Measurements from ENCODE around the gene PAQR4.

The PAQR4 gene

DNA sequence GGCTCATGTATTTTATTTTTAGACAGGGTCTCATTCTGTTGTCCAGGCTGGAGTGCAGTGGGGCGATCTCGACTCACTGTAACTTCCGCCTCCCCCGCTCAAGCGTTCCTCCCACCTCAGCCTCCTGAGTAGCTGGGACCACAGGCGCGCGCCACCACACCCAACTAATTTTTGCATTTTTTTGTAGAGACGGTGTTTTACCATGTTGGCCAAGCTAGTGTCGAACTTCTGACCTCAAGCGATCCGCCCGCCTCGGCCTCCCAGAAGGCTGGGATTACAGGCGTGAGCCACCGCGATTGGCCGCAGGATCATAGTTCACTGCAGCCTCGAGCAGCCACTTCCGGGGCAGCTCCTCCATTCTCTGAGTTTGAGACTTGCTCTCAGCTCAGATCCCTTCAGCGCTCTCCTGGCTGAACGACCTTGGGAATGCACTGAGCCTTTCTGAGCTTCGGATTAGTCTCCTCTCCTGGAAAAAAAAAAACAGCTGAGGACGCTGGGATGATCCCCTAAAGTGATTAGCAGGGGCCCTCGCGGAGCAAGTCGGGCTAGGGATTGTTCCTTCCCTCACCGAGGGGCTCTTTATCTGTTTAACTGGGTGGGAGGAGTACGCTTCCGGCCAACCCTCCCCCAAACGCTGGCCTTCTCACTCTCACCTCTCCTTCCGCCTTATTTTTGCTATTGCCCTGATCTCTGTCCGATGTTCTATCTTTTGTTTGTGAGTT, 12.2 kb downstream of the PAQR4 start:
- DNase-seq = no peak

DNA sequence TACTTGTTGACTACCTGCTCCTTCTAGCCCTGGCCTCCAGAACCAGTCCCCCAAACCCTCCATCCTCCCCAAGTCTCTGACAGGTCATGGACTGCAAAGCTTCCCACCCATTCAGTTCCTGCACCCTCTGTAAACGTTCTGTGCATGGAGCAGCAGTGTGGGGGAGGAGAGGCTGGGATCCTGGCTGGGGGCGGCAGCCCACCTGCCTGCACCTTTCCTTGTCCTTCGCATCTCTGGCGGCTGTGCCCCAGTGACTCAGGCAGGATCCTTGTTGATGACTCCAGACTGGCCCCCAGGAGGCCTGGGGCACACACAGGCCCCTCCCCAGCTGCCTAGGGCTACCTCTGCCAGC, 12.7 kb downstream of the PAQR4 start:
- no peak for DNase-seq

DNA sequence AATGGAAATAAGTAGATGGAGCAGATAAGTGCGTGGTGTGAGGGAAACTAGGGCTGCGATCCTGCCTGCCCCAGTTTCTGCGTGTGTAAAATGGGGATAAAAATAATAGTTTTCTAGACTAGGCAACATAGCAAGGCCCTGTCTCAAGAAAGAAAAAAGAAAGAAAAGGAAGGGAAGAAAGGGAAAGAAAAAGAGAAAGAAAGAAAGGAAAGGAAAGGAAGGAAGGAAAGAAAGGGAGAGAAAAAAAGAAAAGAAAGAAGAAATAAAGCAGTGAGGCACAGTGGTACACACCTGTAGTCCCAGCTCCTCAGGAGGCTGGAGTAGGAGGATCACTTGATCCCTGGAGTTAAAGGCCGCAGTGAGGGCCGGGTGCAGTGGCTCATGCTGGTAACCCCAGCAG, 13.3 kb downstream of the PAQR4 start:
- no peak for DNase-seq

DNA sequence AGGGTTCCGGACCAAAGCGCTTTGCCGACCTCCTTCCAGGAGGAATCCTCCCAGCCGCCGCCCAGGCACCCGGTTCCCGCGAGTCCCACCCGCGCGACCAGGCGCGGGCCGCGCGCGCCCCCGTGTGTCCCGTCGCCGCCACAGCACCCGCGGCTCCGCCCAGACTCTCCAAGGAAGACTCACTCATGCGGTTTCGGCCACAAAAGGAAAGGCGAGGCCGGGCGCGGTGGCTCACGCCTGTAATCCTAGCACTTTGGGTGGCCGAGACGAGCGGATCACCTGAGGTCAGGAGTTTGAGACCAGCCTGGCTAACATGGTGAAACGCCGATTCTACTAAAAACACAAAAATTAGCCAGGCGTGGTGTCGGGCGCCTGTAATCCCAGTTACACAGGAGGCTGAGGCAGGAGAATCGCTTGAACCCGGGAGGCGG, 14.6 kb downstream of the PAQR4 start:
- peak; percentile 87 for DNase-seq

DNA sequence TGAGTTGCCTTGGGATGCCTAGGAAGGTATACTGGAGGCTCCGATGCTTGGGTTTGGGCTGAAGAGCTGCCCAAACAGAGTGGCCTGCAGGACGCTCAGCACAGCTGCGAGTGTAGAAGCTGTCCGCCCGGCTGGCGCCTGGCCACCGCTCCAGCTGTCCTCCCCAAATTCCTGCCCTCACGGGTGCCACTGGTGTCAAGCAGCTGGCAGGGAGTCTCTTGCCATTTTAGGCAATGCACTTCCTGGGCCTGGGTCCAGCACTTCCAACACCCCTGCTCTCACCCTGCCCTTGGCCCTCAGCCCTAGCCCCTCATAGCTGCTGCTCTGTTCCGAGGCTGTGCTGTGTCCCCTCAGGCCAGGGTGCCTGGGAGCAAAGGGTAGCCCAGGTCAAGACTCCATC, 16.3 kb downstream of the PAQR4 start:
- DNase-seq = no peak

DNA sequence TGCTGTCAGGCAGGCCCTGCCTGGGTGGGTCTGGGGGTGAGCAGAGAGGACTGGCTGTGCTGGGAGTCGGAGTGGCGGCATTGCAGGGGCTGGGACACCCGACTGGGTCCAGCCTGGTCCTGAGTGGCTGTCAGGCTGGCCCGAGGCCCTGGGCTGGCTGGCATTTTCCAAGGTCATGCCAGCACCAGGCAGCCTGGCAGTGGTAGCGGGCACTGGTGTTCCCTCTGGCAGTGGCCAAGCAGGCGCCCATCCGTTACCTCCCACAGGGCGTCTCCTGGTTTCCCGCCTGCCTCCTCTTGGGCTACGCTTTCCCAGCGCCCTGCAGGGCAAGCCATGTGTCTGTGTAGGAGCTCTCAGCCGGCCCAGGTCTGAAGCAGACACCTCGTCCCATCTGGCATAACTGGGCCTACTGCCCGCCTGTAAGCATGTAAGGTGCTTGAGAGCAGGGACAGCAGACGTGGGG, 16.8 kb downstream of the PAQR4 start:
- DNase-seq = no peak

DNA sequence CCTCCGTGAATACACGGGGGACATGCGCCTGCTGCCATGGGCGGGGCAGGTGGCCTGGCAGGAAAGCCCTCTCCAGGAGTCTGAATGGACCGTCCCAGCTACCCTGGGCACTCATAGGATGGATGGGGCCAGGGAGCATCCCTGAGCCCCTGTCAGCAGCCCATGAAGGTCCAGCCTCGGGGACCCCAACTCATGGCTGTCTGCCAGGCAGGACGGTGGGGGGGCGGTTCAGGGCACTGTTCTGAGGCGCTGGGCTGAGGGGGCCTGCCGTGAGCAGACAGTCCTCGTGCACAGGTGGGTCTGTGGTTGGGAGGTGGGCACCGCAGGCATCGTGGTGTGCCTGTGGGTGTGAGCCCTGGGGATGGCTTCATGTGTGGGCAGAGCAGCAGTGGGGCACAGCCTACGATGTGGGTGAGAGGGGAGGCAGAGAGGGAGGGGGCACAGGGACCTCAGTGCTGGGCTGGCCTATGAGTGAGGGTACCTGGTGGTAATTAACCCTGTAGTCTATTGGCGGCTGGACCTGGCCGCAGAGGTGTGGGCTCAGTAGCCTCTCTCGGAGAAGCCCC, 17.6 kb downstream of the PAQR4 start:
- no peak for DNase-seq

DNA sequence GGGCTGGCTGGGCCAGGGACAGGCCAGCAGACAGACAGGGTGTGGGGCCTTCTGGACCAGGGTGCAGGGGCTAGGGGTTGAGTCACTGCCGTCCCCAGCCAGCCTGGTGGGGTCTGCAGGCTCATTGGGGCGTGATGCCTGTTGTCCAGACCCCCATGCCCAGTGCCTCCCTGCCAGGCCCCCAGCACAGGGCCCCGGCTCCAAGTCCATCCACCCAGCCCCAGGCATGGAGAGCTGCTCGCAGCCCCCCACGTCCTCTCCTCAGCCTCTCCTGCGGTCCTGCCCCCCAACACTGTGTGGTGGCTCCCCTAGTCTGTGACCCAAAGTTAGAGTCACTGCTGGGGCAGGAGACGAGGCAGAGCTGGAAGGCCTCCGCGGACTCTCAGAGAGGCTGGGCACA, 18.1 kb downstream of the PAQR4 start:
- DNase-seq = no peak

DNA sequence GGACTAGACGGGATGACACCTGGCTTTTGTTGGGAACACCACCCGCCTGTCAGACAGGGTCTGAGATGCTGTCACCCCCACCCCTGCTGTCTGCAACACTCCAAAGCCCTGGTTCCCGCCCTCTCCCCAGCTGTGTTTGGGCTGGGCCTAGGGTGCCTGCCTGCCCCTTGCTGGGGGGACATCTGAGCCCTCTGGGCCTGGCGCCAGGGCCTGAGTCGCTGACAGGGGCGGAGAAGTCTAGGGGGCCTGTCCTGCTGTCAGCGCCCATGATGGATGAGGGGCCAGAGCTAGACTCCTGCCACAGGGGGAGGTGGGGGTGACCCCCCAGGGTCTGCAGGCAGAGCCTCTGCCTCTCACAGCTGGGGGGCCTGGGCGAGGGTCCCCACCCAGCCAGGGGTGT, 18.7 kb downstream of the PAQR4 start:
- DNase-seq = no peak

DNA sequence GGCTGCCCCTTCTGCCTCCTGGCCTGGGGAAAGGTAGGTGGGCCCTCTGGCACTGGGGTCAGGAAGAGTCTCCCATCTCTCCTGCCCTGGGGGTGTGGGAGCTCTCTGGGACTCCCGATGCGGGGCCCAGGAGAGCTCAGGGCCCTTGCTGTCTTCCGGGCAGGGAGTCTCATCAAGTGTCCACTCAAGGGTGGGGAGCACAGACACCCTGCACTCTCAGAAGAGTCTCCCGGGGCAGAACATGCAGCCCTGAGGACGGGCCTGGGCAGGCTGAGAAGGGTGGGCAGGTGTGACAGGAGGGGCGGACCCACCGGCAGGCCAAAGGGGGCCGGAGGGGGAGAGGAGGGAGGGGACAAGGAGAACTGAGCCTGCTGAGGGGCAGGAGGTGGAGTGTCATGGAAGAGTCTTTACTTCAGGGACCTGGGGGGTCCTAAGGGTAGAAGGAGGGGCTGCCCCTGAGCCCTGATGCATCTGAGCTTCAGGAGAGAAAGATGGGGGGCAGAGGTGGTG, 19.5 kb downstream of the PAQR4 start:
- DNase-seq = no peak

DNA sequence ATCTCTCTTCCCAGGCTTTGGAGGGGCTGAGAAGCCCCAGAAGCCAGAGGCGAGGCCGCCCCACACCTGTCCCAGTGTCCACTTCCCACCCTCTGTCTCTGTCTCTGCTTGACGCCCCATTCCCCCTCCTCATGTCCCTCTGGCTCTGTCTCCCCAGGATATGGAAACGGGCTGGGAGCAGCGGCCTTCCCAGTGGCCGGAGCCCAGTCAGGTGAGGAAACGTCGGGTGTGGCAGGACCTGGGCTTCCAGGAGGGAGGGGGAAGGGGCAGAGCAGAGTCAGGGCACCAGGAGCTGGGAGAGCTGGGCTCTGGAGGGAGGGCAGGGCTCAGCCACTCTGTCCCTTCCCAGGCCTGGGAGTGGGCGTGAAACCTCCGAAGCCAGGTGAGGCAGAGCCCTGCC, 21.7 kb downstream of the PAQR4 start:
- DNase-seq = no peak

DNA sequence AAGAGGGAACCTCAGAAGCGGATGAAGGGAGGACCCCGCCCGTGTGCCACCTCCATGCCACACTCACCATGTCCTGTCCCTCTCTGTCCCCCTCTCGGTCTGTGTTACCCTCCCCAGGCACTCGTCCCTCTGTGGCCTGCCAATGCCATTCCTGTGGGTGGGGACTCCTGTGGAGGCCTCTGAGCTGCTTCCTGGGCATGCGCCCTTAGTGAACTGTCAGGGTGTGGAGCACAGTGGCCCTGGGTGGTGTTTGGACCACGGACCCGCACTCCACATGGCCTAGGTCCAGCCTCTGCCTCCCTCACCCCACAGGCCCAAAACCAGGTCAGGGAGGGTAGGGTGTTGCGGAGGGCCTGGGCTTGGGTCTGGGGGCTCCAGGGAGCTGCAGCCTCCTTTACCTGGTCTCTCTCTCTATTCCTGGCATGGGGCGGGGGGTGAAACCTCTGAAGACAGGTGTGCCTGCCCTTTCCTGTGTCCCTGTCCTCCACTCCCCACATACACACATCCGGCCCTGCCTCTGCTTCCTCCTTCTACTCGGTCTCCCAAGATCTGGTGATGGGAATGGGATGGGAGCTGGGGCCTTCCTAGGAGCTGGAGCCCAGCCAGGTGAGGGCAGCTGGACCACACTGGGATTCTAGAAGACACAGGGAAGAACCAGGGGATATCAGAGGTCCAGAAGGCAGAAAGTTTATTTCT, 22.6 kb downstream of the PAQR4 start:
- DNase-seq = no peak

DNA sequence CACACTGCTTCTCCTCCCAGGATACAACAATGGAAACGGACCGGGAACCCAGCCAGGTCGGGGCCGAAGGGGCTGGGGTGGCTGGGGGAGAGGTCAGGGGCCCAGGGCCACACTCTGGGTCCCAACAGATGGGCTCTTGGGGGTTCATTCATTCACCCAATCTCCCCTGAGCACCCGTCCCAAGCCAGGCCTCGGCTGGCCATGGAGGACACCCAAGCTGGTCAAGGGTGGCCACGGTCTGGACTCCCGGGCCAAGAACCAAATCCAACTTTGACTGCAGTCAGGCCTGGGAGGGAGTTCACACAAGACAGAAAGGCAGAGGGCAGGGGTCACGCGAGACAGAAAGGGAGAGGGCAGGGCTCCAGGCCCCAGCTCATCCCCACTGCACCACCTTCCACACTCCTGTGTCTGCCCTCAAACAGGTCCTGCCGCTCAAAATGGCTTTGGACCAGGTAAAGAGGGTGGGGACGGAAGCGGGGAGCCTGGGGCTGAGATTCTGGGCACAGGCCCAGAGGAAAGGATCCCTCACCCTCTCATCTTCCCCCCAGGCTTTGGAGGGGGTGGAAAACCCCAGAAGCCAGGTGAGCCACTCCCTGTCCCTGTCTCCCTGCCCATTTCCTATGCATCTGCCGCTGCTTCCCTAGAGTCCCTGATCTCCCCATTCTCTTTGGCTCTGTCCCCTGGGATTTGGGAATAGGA, 23.4 kb downstream of the PAQR4 start:
- DNase-seq = no peak

DNA sequence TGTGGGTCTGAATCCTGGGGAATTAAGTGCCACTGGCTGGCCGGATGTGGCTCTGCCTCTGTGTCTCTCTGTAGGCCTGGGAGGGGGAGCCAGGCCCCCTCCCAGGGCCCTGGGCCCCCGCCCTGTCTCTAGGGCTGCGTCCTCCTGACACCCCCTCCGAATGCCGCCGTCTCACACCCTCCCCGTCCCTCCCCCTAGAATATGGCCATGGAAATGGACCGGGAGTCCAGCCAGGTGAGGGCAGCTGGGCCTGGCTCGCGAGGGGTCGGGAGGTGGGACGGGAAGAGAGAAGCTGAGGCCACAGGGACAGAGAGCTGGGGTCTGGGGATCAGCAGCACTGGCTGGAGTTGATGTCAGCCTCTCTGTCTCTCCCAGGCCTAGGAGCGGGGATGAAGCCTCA, 27.1 kb downstream of the PAQR4 start:
- DNase-seq = no peak

DNA sequence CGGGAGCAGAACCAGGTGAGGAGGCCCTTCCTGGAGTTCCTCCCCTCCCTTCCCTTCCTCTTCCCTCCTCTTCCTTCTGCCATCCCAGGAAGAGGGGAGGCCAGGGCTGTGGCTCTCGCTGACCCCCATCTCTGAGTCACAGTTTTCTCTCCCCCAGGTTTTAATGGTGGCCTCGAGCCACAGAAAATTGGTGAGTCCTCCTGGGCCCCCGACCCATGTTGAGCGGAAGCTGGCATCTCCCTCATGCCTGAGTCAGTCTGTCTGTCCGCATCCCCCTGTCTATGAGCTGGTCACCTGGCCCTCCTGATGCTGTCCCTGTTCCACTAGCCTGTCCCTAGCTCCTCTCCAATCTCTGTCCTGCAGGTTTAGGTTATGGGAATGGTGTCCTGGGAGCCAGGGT, 30.8 kb downstream of the PAQR4 start:
- DNase-seq = no peak

DNA sequence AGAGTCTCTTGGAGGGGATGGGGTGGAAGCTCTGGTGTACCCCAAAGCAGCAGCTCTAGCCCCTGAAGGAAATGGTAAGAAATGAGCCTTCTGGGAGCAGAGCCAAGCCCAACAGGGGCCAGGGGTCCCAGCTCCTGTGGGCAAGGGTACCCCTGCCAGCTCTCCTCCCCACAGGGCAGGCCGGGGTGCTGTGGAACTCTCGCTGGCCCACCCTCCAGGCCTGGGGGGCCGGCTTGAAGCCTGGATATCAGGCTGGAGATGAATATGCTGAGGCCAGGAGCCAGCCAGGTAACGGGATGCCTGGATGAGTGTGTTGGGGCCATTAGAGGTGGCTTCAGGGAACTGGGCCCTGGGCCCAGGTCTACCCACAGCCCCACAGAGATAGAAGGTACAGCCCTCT, 31.4 kb downstream of the PAQR4 start:
- no peak for DNase-seq

DNA sequence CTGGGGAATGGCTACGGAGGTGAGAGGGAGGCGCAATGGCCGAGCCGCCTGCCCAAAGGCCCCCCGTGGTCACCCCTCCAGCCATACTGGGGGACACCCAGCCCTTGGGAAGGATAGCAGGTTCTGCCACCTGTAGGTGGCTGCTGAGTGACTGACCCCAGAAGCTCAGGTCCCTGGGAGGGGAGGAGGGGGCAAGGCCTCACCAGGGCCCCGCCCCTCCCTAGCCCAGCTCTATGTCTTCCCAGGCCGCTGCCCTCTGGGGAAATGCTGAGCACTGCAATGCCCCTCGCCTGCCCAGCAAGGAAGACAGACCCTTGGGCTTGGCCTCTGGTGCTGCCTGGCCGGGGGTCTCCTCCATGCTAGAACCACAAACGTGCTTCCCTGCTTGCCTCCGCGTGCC, 32.2 kb downstream of the PAQR4 start:
- DNase-seq = no peak

DNA sequence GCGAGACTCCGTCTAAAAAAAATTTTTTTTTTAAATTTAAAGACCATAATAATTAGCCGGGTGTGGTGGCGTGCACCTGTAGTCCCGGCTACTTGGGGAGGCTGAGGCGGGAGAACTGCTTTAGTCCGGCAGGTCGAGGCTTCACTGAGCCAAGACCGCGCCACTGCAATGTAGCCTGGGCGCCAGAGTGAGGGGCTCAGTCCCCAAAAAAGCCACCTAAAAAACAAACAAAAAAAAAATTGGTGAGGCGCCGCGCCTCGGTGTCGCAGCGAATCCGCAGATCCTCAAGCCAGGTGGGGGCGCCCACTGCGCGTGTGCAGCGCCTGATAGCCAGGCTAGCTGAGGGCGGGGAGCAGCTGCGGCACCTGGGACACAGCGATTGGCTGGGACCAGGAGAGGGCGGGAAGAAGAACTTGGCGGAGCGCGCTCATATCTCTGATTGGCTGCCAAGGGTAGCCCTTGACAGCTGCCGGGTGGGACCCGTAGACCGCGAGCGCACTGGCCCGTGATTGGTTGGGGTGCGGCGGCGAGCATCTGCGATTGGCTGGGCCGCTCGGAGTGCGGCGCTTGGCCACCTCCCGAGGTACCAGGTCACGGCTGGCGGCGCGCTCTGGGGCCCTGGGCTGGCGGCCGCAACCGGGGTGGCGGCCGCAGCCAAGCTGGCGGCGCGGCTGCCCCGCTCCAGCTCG, 34.6 kb downstream of the PAQR4 start:
- DNase-seq = peak; percentile 100

DNA sequence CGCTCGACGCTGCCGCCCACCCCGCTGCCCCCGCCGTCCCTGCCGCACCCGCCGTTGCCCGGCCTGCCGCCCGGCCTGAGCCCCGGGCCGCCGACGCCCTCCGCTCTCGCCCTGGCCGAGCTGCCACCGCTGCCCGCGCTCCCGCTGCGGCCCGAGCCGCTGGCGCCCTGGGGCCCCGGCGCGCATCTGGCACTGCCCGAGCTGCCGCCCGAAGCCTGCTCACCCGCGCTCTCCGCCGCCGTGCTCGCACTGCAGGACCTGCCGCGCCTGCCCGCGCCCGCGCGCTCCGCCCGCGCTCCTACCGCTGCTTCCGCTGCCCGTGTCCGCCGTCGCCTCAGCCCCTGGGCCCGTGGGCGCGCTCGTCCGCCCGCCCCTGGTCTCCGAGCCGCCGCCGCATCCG, 35.2 kb downstream of the PAQR4 start:
- DNase-seq = peak; percentile 77

DNA sequence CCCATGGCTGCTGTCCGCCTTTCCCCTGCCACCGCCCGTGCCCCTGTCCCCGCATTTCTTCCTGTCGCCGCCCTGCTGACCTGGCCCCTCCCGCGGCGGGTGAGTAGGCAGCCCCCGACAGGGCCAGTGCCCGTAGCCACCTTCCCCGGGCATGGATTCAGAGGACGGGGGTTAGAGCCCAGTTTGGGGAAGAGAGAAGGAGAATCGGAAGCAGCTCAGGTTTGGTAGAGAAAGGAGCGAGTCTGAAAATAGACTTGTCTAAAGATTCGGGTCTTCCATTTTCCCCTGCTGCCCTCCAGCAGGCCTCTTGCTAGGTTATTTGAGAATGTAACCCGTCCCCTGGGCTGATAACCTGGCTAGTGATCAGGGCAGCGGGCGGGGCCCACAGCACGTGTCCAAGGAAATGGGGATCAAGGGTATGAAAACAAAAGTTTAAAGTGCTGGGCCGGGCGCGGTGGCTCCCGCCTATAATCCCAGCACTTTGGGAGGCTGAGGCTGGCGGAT, 35.7 kb downstream of the PAQR4 start:
- DNase-seq = peak; percentile 69

DNA sequence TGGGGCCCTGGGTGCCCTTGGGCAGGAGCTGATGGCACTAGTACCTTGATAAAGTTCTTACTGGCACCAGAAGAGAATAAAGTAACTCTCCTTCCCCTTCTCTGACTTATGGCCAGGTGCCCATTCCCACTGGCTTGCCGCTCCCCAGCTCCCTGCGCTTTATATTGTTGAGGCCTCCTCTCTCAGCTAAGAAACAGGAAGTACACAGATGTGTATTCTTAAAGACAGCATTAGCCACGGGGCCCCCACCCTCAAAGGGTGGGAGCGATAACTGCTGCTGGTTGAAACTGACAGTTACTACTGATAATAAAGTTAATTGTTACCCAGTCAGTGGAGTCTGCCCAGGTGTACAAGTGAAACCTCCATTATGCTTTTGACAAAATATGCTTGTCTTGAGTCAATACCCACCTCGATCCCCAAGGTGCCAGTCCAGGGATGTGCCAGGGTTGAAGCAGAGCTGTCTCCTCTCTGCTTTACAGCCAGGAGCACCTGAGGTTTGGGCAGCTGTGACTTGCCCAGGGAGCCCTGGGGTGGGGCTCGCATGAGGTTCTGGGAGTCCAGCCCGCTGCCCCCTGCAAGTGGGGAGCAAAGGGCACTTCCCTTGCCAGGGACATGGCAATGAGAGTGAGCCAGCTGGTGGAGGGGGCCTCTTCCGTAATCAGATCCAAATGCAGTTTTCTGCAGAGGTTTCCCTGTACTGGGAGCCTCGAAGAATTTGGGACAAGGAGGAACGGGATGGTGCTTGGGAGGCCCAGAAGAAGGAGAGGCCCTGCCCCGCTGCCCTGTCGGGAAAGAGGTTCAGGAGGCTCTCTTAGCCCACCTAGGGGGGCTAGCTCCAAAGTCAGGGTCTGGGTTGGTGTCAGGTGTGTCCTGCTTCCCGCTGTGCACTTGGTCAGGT, 38.2 kb downstream of the PAQR4 start:
- DNase-seq = peak; percentile 79
